ENCODE data around the gene RABGGTA. TPM values are rescaled to one million over a fixed set of nuclear protein-coding genes. Genes with fewer than 3 reads are reported as not detected.
A peak's percentile ranks its signal among the peaks of the same experiment; 100 is the strongest.

RABGGTA gene
- total RNA-seq, 1 experiment from 2014 or later = 25.6 TPM

DNA sequence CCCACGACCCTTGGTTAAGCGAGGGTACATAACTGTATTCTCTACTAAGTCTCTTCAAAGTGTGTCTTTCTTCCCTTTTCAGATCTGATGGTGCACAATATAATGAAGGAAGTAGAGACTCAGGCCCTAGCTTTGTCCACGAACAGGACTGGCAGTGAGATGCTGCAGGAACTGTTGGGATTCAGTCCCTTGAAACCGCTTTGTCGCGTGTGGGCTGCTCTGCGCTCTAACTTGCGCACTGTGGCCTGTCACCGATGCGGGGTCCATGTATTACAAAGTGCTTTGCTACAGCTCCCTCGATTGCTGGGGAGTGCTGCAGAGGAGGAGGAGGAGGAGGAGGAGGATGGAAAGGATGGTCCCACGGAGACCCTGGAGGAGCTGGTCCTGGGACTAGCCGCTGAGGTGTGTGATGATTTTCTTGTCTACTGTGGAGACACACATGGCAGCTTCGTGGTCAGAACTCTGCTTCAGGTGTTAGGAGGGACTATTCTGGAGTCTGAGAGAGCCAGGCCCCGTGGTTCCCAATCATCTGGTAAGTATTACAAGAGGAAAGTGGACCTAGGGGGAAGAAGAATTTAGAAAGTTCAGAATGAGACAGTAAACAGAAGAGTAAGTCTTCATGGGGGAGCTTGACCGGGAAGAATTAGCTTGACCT lies 29.1 kb upstream of the RABGGTA start:
- Histone ChIP-seq H2BK15ac (ENCODE audit: low read depth, low read length) (no peak overlapping the region), H4K8ac (replicated peaks; ENCODE audit: insufficient read length, low read depth, low read length) (no peak overlapping the region), H2AK5ac (ENCODE audit: insufficient read length, low read length) (no peak overlapping the region), H2BK20ac (ENCODE audit: low read depth, low read length, poor library complexity, severe bottlenecking) (no peak overlapping the region), H3K4ac (ENCODE audit: low read depth, low read length) (no peak overlapping the region), H3K9ac (ENCODE audit: extremely low read depth, insufficient read length, low read length) (peak overlapping the region; percentile 76), H2BK5ac (ENCODE audit: insufficient read length, low read length) (no peak overlapping the region), H4K5ac (ENCODE audit: insufficient read length, low read depth, low read length) (no peak overlapping the region), H4K20me1 (ENCODE audit: control insufficient read depth, insufficient read depth, insufficient read length) (no peaks in the 10 kb centered on the region), H3K14ac (ENCODE audit: insufficient read depth, low read length) (no peak overlapping the region), H3T11ph (ENCODE audit: low read length) (no peak overlapping the region), H3K18ac (ENCODE audit: insufficient read length, low read depth, low read length) (no peak overlapping the region), H3K4me2 (ENCODE audit: insufficient read depth, insufficient read length, low read length) (peak overlapping the region; percentile 100), H2BK120ac (ENCODE audit: low read depth, low read length, poor library complexity, severe bottlenecking) (no peak overlapping the region), H3K23ac (ENCODE audit: insufficient read length, low read depth, low read length) (no peak overlapping the region), H3K27me3 (ENCODE audit: insufficient read depth, low read length) (no peaks in the 10 kb centered on the region), H3K79me2 (ENCODE audit: insufficient read depth, low read length) (peaks cover 4% of the 10 kb centered on the region; the same call in 1 of the 2 replicates), H3K79me1 (ENCODE audit: insufficient read depth, low read depth, low read length, poor library complexity, severe bottlenecking) (peaks cover 3% of the 10 kb centered on the region), H3K27ac (ENCODE audit: insufficient read length, low read depth, low read length) (no peak overlapping the region), H2BK12ac (ENCODE audit: insufficient read length, low read depth, low read length) (no peak overlapping the region), H3K56ac (ENCODE audit: insufficient read length, low read depth, low read length) (no peak overlapping the region), H2AFZ (ENCODE audit: low read length) (no peak overlapping the region), H3K4me1 (ENCODE audit: insufficient read depth, low read length) (peaks cover 4% of the 10 kb centered on the region; the same call in 1 of the 2 replicates), H4K91ac (ENCODE audit: insufficient read length, low read depth, low read length) (no peak overlapping the region), H3K9me3 (ENCODE audit: control insufficient read depth, low read depth, low read length) (no peaks in the 10 kb centered on the region), H3K23me2 (ENCODE audit: insufficient read length, low read depth, low read length, poor library complexity, severe bottlenecking) (peaks cover 11% of the 10 kb centered on the region)
- no peak for DNase-seq
- Mint-ChIP-seq H3K9me3 (no peaks in the 10 kb centered on the region; a peak in 1 of 5 replicates), H3K27me3 (ENCODE audit: low read depth) (no peaks in the 10 kb centered on the region; the same call in 1 of the 2 replicates), H3K4me1 (peaks cover 21 to 22% of the 10 kb centered on the region in 2 experiments), H3K36me3 (ENCODE audit: insufficient read depth in 1 of 3, low read depth in 3 of 3) (peaks cover 31 to 59% (median 56%) of the 10 kb centered on the region in 3 experiments), H3K27ac (peak overlapping the region in 2 of 3 experiments; percentile 83 to 97; a peak in 3 of 7 replicates), H3K4me3 (peak overlapping the region; percentile 91 to 93)
- no CpG with 5 or more reads among the region's 16 CpGs for WGBS (ENCODE audit: extremely low coverage, insufficient read length, low lambda C conversion rate)
- TF ChIP-seq CTCF (conservative IDR thresholded peaks at IDR 0.05) = no peak

All from H9 (cell line).